ENCODE measurements around the gene ATP6V0B.

ATP6V0B gene

GRCh38 chr1:43984855-43985254, 10.1 kb downstream of the ATP6V0B start:
- no peak for DNase-seq (ENCODE audit: low spot score)

GRCh38 chr1:43985984-43986595, 11.3 kb downstream of the ATP6V0B start:
- DNase-seq (ENCODE audit: low spot score), result no peak

- no peak for DNase-seq (ENCODE audit: low spot score)
Measured at GRCh38 chr1:43986712-43987111, 12.0 kb downstream of the ATP6V0B start.

- DNase-seq (ENCODE audit: low spot score), result no peak
Measured at GRCh38 chr1:43987159-43987902, 12.6 kb downstream of the ATP6V0B start.

GRCh38 chr1:43990271-43991199, 15.8 kb downstream of the ATP6V0B start:
- DNase-seq (ENCODE audit: low spot score), result no peak

- no peak for DNase-seq (ENCODE audit: low spot score)
Measured at GRCh38 chr1:43991200-43991475, 16.4 kb downstream of the ATP6V0B start.

GRCh38 chr1:43991476-43992231, 16.9 kb downstream of the ATP6V0B start, which contains the start of gene CCDC24:
Gene CCDC24 (plus strand): TSS chr1:43991599. CDS start chr1:43991879, 280 bp downstream.
- DNase-seq (ENCODE audit: low spot score), result peak; percentile 78

GRCh38 chr1:43992232-43992995, 17.7 kb downstream of the ATP6V0B start:
- no peak for DNase-seq (ENCODE audit: low spot score)

GRCh38 chr1:43993206-43993914, 18.6 kb downstream of the ATP6V0B start:
- DNase-seq (ENCODE audit: low spot score), result peak; percentile 64

- DNase-seq (ENCODE audit: low spot score), result no peak
Measured at GRCh38 chr1:43994071-43994470, 19.3 kb downstream of the ATP6V0B start.

- no peak for DNase-seq (ENCODE audit: low spot score)
Measured at GRCh38 chr1:43994794-43995790, 20.3 kb downstream of the ATP6V0B start.

GRCh38 chr1:43995984-43996732, 21.4 kb downstream of the ATP6V0B start:
- no peak for DNase-seq (ENCODE audit: low spot score)

GRCh38 chr1:43996733-43997115, 22.0 kb downstream of the ATP6V0B start:
- no peak for DNase-seq (ENCODE audit: low spot score)

- no peak for DNase-seq (ENCODE audit: low spot score)
Measured at GRCh38 chr1:43997295-43997999, 22.7 kb downstream of the ATP6V0B start.

- no peak for DNase-seq (ENCODE audit: low spot score)
Measured at GRCh38 chr1:43998000-43998378, 23.2 kb downstream of the ATP6V0B start.

GRCh38 chr1:43999455-43999854, 24.7 kb downstream of the ATP6V0B start:
- no peak for DNase-seq (ENCODE audit: low spot score)

GRCh38 chr1:44000122-44000665, 25.4 kb downstream of the ATP6V0B start:
- no peak for DNase-seq (ENCODE audit: low spot score)

- no peak for DNase-seq (ENCODE audit: low spot score)
Measured at GRCh38 chr1:44002165-44002564, 27.4 kb downstream of the ATP6V0B start.

All from germinal center (tissue), 1 donor.